ENCODE data around the gene MYO3B. TPM values are rescaled to one million over a fixed set of nuclear protein-coding genes. Genes with fewer than 3 reads are reported as not detected.

MYO3B gene
- total and polyA plus RNA-seq, 2 of the 8 experiments (the other 6 are each of a cell fraction or from before 2014, with no cell fraction given): 0.17 to 0.19 TPM

- TF ChIP-seq TAF1 (IDR thresholded peaks at IDR 0.05; ENCODE audit: low read depth, low read length) (no peak), CBX8 (IDR thresholded peaks at IDR 0.05; ENCODE audit: borderline replicate concordance, low read depth, low read length) (no peak), NANOG (IDR thresholded peaks at IDR 0.05; ENCODE audit: insufficient read depth, low read depth, low read length, poor library complexity, severe bottlenecking) (no peak)
Observed at GRCh38 chr2:170213651-170214050, 35.7 kb downstream of the MYO3B start (continued).
